DND-41 (cell line): ENCODE results near the gene AADACL2.

Experiments
- ATAC-seq: fragments of 200-7000 bp; cut with Tn5 transposase; 3 replicates; pipeline ENCODE4 v1.9.1; 2021; ENCODE audit warnings: low read depth; ENCODE audit not compliant: insufficient read depth
- DNase-seq: peaks from one replicate; pipeline ENCODE4 v3.0.0-alpha.2; 2020
- H2AFZ ChIP-seq: 2 replicates; pipeline ENCODE4 v1.6.0; 2012; ENCODE audit warnings: low read depth, low read length
- H3K27ac ChIP-seq: 2 replicates; pipeline ENCODE4 v1.5.1; 2012; ENCODE audit warnings: low read length, inconsistent platforms
- H3K27me3 ChIP-seq: fragments of 200-600 bp; sonication (generic); 2 replicates; pipeline ENCODE4 v1.6.0; 2012; ENCODE audit warnings: low read length, mild to moderate bottlenecking, inconsistent platforms; ENCODE audit not compliant: insufficient read depth, poor library complexity
- H3K36me3 ChIP-seq: 2 replicates; pipeline ENCODE4 v1.5.1; 2012; ENCODE audit warnings: low read length, inconsistent platforms; ENCODE audit not compliant: insufficient read depth
- H3K4me1 ChIP-seq: 2 replicates; pipeline ENCODE4 v1.5.1; 2012; ENCODE audit warnings: mild to moderate bottlenecking, low read length; ENCODE audit not compliant: insufficient read depth
- H3K4me2 ChIP-seq: 2 replicates; pipeline ENCODE4 v1.6.0; 2012; ENCODE audit warnings: mild to moderate bottlenecking, moderate library complexity, low read length, inconsistent platforms; ENCODE audit not compliant: insufficient read depth
- H3K4me3 ChIP-seq, 2 experiments: fragments of 200-600 bp in 1 of 2; shearing (Covaris generic) in 1 of 2; 2 replicates each; pipeline ENCODE4 v1.5.1; 2012 to 2016; ENCODE audit warnings: inconsistent platforms in 2 of 2, low read length in 2 of 2, mild to moderate bottlenecking in 2 of 2, low read depth in 1 of 2, moderate library complexity in 1 of 2
- H3K79me2 ChIP-seq: 2 replicates; pipeline ENCODE4 v1.6.0; 2012; ENCODE audit warnings: low read length, inconsistent platforms; ENCODE audit not compliant: insufficient read depth
- H3K9ac ChIP-seq: 2 replicates; pipeline ENCODE4 v1.6.0; 2012; ENCODE audit warnings: low read depth, mild to moderate bottlenecking, inconsistent platforms, low read length, moderate library complexity
- H3K9me3 ChIP-seq: 2 replicates; pipeline ENCODE4 v1.5.1; 2012; ENCODE audit warnings: low read length, moderate library complexity, mild to moderate bottlenecking, inconsistent platforms; ENCODE audit not compliant: insufficient read depth, severe bottlenecking
- H4K20me1 ChIP-seq: 2 replicates; pipeline ENCODE4 v1.6.0; 2012; ENCODE audit warnings: low read length; ENCODE audit not compliant: insufficient read depth
- EZH2 ChIP-seq: IDR thresholded peaks from 3 replicates; pipeline ENCODE4 v1.6.1; 2012; ENCODE audit warnings: borderline replicate concordance, low read depth, mild to moderate bottlenecking, moderate library complexity, low read length, inconsistent platforms; ENCODE audit not compliant: severe bottlenecking
- TF ChIP-seq, protein P1 (sequence below): IDR thresholded peaks from 2 replicates; pipeline ENCODE4 v1.5.1; 2012; ENCODE audit warnings: borderline replicate concordance, low read length, moderate library complexity, mild to moderate bottlenecking; ENCODE audit not compliant: poor library complexity, severe bottlenecking; ENCODE audit errors: extremely low read depth

Gene AADACL2

DNA sequence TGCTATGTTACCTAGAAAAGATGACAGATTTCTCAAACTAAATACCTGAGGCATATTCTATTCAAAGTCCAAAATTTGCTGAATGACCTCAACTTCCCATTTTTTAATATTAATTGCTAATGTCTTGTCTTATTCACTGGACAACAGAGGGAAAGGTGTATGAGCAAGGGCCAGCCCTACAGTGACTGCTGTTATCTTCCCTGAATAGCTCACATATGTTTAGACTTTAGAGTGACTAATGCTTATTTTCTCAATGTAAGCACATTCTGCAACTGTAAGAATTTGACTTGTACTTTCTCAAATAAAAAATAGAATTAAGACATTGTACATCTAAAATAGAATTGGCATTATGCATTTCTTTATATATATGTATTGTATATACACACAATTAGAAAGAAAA lies 26.5 kb upstream of the AADACL2 start:
- H3K27ac ChIP-seq: no peak overlapping the region
- ATAC-seq (no peak), DNase-seq (no peak)
- H4K20me1 ChIP-seq: no peaks in the 10 kb centered on the region
- no peaks in the 10 kb centered on the region for H3K27me3 ChIP-seq
- no peak overlapping the region for H3K9ac ChIP-seq
- no peaks in the 10 kb centered on the region for H3K79me2 ChIP-seq
- no peak overlapping the region for H3K4me3 ChIP-seq
- H3K9me3 ChIP-seq: no peaks in the 10 kb centered on the region
- no peak overlapping the region for H2AFZ ChIP-seq
- H3K36me3 ChIP-seq: no peaks in the 10 kb centered on the region
- no peak overlapping the region for H3K4me2 ChIP-seq
- TF ChIP-seq EZH2: no peak
- TF ChIP-seq, protein P1, sequence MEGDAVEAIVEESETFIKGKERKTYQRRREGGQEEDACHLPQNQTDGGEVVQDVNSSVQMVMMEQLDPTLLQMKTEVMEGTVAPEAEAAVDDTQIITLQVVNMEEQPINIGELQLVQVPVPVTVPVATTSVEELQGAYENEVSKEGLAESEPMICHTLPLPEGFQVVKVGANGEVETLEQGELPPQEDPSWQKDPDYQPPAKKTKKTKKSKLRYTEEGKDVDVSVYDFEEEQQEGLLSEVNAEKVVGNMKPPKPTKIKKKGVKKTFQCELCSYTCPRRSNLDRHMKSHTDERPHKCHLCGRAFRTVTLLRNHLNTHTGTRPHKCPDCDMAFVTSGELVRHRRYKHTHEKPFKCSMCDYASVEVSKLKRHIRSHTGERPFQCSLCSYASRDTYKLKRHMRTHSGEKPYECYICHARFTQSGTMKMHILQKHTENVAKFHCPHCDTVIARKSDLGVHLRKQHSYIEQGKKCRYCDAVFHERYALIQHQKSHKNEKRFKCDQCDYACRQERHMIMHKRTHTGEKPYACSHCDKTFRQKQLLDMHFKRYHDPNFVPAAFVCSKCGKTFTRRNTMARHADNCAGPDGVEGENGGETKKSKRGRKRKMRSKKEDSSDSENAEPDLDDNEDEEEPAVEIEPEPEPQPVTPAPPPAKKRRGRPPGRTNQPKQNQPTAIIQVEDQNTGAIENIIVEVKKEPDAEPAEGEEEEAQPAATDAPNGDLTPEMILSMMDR: no peak
- peaks cover 11% of the 10 kb centered on the region; the same call in 1 of the 2 replicates for H3K4me1 ChIP-seq

- Histone ChIP-seq H3K9ac (no peak overlapping the region), H3K27ac (no peak overlapping the region), H3K36me3 (no peaks in the 10 kb centered on the region), H3K4me3 (no peak overlapping the region), H2AFZ (no peak overlapping the region), H3K4me2 (no peak overlapping the region), H3K27me3 (no peaks in the 10 kb centered on the region), H3K9me3 (no peaks in the 10 kb centered on the region), H3K4me1 (peaks cover 11% of the 10 kb centered on the region; the same call in 1 of the 2 replicates), H4K20me1 (no peaks in the 10 kb centered on the region), H3K79me2 (no peaks in the 10 kb centered on the region)
- TF ChIP-seq, protein P1: no peak
- TF ChIP-seq EZH2: no peak
- DNase-seq (no peak), ATAC-seq (no peak)
Observed at GRCh38 chr3:151708868-151709267, 24.9 kb upstream of the AADACL2 start.

- no peak for TF ChIP-seq EZH2
- TF ChIP-seq, protein P1: no peak
- DNase-seq: no peak
Observed at GRCh38 chr3:151709847-151710246, 23.9 kb upstream of the AADACL2 start.

DNA sequence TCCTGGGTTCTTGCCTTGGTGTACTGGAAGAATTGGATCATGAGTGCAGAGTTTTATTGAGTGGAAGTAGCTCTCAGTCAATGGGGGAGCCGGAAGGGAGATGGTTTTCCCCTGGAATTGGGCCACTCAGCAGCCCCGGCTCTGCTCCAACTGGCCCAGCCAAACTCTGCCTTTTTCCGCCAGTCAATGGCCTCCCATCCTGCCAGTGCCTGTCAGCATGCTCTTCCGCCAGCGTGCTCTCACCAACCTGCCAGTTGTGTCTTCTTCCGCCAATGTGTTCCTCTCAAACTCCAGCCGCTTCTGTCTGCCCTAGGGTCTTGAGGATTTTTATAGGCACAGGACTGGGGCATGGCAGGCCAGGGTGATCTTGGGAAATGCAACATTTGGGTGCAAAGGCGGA lies 12.4 kb upstream of the AADACL2 start:
- Histone ChIP-seq H3K4me3 (no peak overlapping the region), H2AFZ (no peak overlapping the region), H3K9ac (no peak overlapping the region), H4K20me1 (no peaks in the 10 kb centered on the region), H3K9me3 (peaks cover 2% of the 10 kb centered on the region), H3K79me2 (no peaks in the 10 kb centered on the region), H3K27me3 (no peaks in the 10 kb centered on the region), H3K36me3 (no peaks in the 10 kb centered on the region), H3K4me1 (no peaks in the 10 kb centered on the region), H3K4me2 (no peak overlapping the region), H3K27ac (no peak overlapping the region)
- TF ChIP-seq EZH2: no peak
- TF ChIP-seq, protein P1: no peak
- DNase-seq: no peak
- no peak for ATAC-seq

More at GRCh38 chr3:151709847-151710246, 23.9 kb upstream of the AADACL2 start:
- Histone ChIP-seq H3K27ac (no peak overlapping the region), H3K79me2 (no peaks in the 10 kb centered on the region), H3K4me3 (no peak overlapping the region), H3K4me1 (peaks cover 11% of the 10 kb centered on the region; the same call in 1 of the 2 replicates), H3K4me2 (no peak overlapping the region), H3K27me3 (no peaks in the 10 kb centered on the region), H3K36me3 (no peaks in the 10 kb centered on the region), H3K9me3 (no peaks in the 10 kb centered on the region), H2AFZ (no peak overlapping the region), H3K9ac (no peak overlapping the region), H4K20me1 (no peaks in the 10 kb centered on the region)
- no peak for ATAC-seq
